ENCODE results near the gene MAPK8IP1.
"Not testable (repeated sequence)": the region's sequence is repeated elsewhere in the genome, so short reads cannot be mapped to it uniquely, and the experiment has no call there.

MAPK8IP1 gene

GRCh38 chr11:45885274-45885920, at the start of gene MAPK8IP1:
Gene MAPK8IP1 (plus strand): TSS chr11:45885651. CDS start chr11:45885821, 170 bp downstream.
- peak; percentile 66 for DNase-seq

- DNase-seq: no peak
These were observed 46.2 kb upstream of the MAPK8IP1 start for GRCh38 chr11:45839204-45839603.

GRCh38 chr11:45840251-45840650, 45.2 kb upstream of the MAPK8IP1 start:
- DNase-seq: not testable (repeated sequence)

GRCh38 chr11:45843158-45843924, 42.1 kb upstream of the MAPK8IP1 start:
- peak; percentile 89 for DNase-seq

- no peak for DNase-seq
These were observed 40.5 kb upstream of the MAPK8IP1 start for GRCh38 chr11:45844822-45845578.

- no peak for DNase-seq
These were observed 39.2 kb upstream of the MAPK8IP1 start for GRCh38 chr11:45846174-45846675.

GRCh38 chr11:45846974-45847910, 38.2 kb upstream of the MAPK8IP1 start, which contains the start of gene CRY2:
Gene CRY2 (plus strand): TSS chr11:45847475. CDS start chr11:45847491, 16 bp downstream.
- peak; percentile 99 for DNase-seq

DNA sequence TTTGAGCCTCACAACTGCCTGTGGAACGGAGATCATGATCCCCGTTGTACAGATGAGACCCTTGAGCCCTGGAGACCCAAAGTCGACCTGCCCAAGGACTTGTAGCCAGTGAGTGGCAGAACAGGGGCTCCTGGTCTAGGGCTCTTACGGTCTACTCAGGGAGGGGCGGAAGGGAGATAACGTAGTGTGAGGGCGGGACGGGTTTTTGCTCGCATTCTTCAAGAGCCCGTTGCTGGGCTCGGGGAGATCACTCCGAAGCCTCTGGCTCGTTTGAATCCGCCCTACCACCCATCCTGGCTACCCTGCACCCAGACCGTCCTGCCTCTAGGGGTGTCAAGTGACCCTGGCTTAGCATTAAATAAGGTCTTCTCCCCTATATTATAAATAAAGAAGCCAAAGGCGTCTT, 37.5 kb upstream of the MAPK8IP1 start:
- DNase-seq: peak; percentile 41

- no peak for DNase-seq
These were observed 36.8 kb upstream of the MAPK8IP1 start for GRCh38 chr11:45848654-45849081.

DNA sequence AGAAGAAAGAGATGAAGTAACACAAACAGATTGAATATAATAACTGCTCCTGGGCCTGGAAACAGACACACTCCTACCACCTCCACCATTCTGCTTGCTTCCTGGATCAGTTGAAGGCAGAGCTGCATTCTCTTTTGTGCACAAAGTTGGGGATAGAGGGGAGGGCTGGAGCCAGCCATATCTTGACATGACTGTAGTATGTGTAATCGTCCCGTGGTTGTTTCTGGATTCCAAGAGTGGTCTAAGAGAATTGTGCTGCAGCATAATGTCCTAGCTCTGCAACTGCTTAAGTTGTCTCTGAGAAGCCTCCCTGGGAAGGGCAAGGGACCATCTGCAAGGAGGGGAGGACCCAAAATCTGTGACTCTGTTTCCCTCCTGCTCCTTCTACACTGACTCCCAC, 35.0 kb upstream of the MAPK8IP1 start:
- DNase-seq: no peak

DNA sequence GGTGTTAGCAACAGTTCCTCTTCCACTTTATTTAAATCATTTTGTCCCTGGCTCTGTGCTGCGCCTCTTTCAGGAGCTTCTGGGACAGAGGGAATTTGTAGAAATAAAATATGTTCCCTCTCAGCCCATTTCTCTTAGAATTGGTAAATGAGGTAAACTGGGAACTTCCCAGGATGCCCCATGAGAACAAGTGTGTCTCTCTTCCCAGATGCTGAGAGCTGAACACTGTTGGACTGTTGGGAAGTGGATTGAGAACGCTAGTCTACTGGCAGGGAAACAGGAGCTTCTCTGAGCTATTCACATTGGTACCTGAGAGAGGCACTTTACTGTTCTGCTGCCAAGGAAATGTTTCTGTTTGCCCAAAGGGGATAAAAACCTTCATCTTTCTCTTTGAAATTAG, 34.2 kb upstream of the MAPK8IP1 start:
- no peak for DNase-seq

DNA sequence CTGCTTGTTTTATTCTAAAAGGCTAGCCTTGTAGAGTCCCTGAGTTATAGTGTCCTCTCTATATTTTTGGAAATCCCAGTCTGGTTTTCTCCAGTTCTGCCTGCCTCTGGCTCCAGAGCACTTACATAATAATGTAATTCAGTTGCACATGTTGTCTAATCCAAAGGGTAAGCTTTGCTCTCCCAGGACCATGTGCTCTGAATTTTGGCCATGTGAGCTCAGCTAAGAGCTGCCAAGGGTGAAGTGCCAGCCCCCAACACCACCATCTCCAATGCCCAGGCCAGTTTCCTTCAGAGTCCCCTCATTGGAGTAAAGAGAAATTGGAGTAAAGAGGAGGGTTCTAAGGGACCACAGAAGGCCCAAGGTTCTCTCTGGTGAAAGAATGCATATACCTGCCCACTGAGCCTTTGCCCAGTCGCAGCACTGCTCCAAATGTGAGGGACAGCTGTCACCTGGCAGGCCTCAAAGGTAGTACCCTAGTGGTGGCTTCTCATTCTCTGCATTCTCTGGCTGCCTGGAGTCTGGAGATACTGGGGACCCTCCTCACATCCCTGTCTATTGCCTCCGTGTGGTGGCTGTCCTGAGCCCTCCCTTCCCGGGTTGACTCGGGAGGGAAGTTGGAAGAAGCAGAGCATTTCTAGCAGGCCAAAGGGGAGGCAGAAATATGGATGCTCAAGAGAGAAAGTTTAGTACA, 33.3 kb upstream of the MAPK8IP1 start:
- DNase-seq: no peak

DNA sequence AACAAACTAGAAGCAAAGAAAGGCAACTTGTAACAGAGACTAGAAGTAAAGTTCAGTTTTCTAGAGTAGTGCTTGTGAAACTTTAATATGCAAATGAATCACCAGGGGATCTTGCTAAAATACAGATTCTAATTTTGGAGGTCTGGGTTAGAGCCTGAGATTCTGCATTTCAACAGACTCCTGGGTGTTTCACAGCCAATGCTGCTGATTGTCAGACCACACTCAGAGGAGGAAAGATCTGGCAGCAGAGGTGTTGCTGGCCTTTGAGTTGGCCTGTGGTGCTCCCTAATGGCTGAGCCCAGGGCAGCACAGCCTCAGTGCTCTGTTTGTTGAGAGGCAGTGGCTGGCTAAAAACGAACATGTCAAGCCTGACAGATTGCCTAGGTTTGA, 32.7 kb upstream of the MAPK8IP1 start:
- DNase-seq: no peak

DNA sequence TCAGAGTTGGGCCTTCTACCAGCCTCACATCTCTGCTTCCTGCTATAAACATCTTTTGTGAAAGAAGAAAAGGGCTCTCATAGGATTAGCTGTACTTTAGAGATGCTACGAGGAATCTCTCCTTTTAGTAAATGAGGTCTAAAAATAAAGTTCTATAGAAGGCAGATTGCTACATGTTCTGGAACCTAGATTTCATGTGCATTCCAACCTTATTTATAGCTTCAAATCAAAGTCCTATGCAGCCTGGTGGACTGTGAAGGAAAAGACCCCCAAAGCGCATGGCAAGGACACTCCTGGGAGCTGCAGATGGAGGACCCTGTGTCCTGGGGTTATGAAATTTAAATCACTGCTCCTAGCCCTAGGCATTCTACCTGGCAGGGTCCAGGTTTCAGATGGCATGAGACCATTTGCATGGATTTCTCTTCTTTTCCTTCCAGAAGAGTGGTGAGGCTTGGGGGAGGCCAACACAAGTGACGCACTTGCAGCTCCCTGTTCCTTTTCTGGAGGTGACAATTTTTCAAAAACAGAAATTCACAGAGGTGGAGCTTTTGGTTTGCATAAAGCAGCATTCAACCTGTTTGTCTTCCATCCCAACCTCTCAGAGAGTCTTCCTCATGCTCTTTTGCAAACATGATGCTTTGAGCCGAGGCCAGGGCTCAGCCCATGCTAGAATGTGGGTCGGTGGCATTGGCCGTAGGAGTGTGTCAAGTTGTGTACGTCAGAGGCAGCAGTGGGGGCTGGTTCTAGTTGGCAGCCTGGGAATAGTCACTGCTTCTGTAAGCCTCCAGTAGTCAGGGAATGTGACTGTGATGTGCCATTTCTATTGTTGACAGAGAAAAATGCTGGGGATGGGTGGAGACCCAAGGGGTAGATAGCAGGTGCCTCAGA, 31.9 kb upstream of the MAPK8IP1 start:
- DNase-seq: no peak

- DNase-seq: no peak
These were observed 30.1 kb upstream of the MAPK8IP1 start for GRCh38 chr11:45855308-45855707.

GRCh38 chr11:45856044-45856468, 29.4 kb upstream of the MAPK8IP1 start:
- no peak for DNase-seq

GRCh38 chr11:45857961-45858474, 27.4 kb upstream of the MAPK8IP1 start:
- DNase-seq: no peak

DNA sequence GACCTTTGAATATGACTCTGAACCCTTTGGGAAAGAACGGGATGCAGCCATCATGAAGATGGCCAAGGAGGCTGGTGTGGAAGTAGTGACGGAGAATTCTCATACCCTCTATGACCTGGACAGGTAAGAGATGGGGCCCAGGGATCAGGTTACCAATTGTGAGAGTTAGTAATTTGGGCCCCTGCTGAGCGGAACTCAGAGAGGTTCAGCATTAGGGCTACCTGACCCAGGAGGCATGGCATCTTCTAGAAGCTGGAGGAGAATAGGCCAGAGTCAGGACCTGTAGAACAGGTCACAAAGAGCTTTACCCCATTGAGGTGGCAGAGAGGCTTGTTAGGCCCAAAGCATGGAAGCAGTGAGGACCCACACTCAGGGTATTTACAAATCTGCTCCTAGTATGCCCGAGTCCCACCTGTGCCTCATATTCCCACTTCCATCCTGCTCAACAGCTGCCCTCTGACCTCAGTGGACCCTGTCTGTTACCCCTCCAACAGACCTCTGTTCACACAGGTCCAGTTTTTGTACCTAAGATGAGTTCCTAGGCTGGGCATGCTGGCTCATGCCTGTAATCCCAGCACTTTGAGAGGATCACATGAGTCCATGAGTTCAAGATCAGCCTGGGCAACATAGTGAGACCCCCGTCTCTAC, 26.6 kb upstream of the MAPK8IP1 start:
- DNase-seq: no peak

DNA sequence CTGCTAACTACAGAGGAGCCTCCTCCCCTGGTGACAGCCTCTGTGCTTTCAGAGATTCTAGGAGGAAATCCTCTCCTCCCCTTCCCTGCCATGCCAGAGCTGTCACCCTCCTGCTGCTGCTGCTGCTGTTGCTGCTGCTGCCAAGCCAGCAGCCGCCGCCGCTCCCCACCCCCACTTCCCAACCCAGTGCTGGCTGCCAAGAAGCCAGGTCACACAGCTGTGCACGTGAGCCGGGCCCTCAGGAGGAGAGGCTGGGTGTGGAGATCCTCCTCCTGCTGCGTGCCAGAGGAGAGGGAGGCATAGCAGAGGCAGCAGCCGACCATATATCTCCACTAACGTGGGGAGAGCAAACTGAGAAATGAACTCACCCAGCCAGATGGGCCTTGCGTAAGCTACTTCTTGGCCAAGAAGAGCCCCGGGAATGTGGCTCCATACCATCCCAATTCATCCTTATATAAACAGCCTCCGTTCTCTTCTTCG, 25.8 kb upstream of the MAPK8IP1 start:
- DNase-seq: no peak
